HepG2 (cell line): ENCODE measurements around the gene NCOA4. TPM values are rescaled to one million over a fixed set of nuclear protein-coding genes. Genes with fewer than 3 reads are reported as not detected.
A peak's percentile ranks its signal among the peaks of the same experiment; 100 is the strongest.

Source experiments
- BRCA1 ChIP-seq: sonication (generic); formaldehyde crosslinking; IDR thresholded peaks from 2 replicates; pipeline ENCODE4 v1.4.0; 2020; ENCODE audit warnings: missing genetic modification reagents
- CREB1 ChIP-seq, 2 experiments: fragments of 450-650 bp in 1 of 2; IDR thresholded peaks; 2 replicates each; pipeline ENCODE4 v1.6.1; 2016 to 2017; ENCODE audit warnings: control low read depth in 1 of 2, mild to moderate bottlenecking in 1 of 2, missing compliant biosample characterization in 1 of 2, missing genetic modification characterization in 1 of 2
- E2F1 ChIP-seq: sonication (generic); formaldehyde crosslinking; IDR thresholded peaks from 2 replicates; pipeline ENCODE4 v1.5.0; 2020; ENCODE audit warnings: missing genetic modification reagents
- FOXK2 ChIP-seq: fragments of 450-650 bp; IDR thresholded peaks from 2 replicates; pipeline ENCODE4 v1.6.1; 2016
- KAT7 ChIP-seq: IDR thresholded peaks from 2 replicates; pipeline ENCODE4 v1.6.1; 2018; ENCODE audit warnings: borderline replicate concordance, missing compliant biosample characterization
- KLF16 ChIP-seq, 2 experiments: sonication (generic) in 1 of 2; formaldehyde crosslinking in 1 of 2; IDR thresholded peaks; 2 replicates each; pipeline versions ENCODE4 v1.6.1 to v1.8.0; 2016 to 2023; ENCODE audit warnings: missing genetic modification reagents in 2 of 2, missing compliant biosample characterization in 1 of 2
- MAF1 ChIP-seq: sonication (generic); formaldehyde crosslinking; IDR thresholded peaks from 2 replicates; pipeline ENCODE4 v1.5.0; 2020; ENCODE audit warnings: missing genetic modification reagents, borderline replicate concordance
- MAFG ChIP-seq: sonication (generic); formaldehyde crosslinking; IDR thresholded peaks from 2 replicates; pipeline ENCODE4 v1.5.1; 2020; ENCODE audit warnings: mild to moderate bottlenecking, missing genetic modification reagents
- MIXL1 ChIP-seq: IDR thresholded peaks from 2 replicates; pipeline ENCODE4 v1.6.1; 2016
- MYPOP ChIP-seq: sonication (generic); formaldehyde crosslinking; IDR thresholded peaks from 2 replicates; pipeline ENCODE4 v1.8.1; 2023; ENCODE audit warnings: mild to moderate bottlenecking, moderate library complexity, missing genetic modification reagents
- NR0B2 ChIP-seq: sonication (generic); formaldehyde crosslinking; IDR thresholded peaks from 2 replicates; pipeline ENCODE4 v1.4.0; 2020; ENCODE audit warnings: mild to moderate bottlenecking, missing genetic modification reagents
- PREB ChIP-seq: sonication (generic); formaldehyde crosslinking; IDR thresholded peaks from 2 replicates; pipeline ENCODE4 v1.4.0; 2020; ENCODE audit warnings: missing genetic modification reagents
- RARG ChIP-seq: sonication (generic); formaldehyde crosslinking; IDR thresholded peaks from 2 replicates; pipeline ENCODE4 v1.4.0; 2020; ENCODE audit warnings: low read depth, mild to moderate bottlenecking, missing genetic modification reagents
- SP1 ChIP-seq, 2 experiments: fragments of 450-650 bp in 1 of 2; sonication (generic) in 1 of 2; formaldehyde crosslinking in 1 of 2; IDR thresholded peaks; 2 replicates each; pipeline versions ENCODE4 v1.4.0 to v1.6.1; 2016 to 2020; ENCODE audit warnings: missing genetic modification reagents in 1 of 2
- TBP ChIP-seq: sonication (generic); formaldehyde crosslinking; IDR thresholded peaks from 2 replicates; pipeline ENCODE4 v1.5.0; 2020; ENCODE audit warnings: missing genetic modification reagents
- TBX2 ChIP-seq: sonication (generic); formaldehyde crosslinking; IDR thresholded peaks from 2 replicates; pipeline ENCODE4 v1.5.0; 2020; ENCODE audit warnings: missing genetic modification reagents, mild to moderate bottlenecking, borderline replicate concordance
- ZEB1 ChIP-seq: IDR thresholded peaks from 2 replicates; pipeline ENCODE4 v1.6.1; 2012; ENCODE audit warnings: mild to moderate bottlenecking, low read depth, inconsistent platforms; ENCODE audit not compliant: insufficient replicate concordance
- ZMYM2 ChIP-seq: sonication (generic); formaldehyde crosslinking; IDR thresholded peaks from 2 replicates; pipeline ENCODE4 v1.8.0; 2022; ENCODE audit warnings: mild to moderate bottlenecking, missing genetic modification reagents
- ZNF180 ChIP-seq: sonication (generic); formaldehyde crosslinking; IDR thresholded peaks from 2 replicates; pipeline ENCODE4 v1.4.0; 2020; ENCODE audit warnings: low read depth, missing genetic modification reagents, borderline replicate concordance
- ZNF276 ChIP-seq: sonication (generic); formaldehyde crosslinking; IDR thresholded peaks from 2 replicates; pipeline ENCODE4 v1.4.0; 2020; ENCODE audit warnings: mild to moderate bottlenecking, low read depth, missing genetic modification reagents
- ZNF569 ChIP-seq: sonication (generic); formaldehyde crosslinking; IDR thresholded peaks from 2 replicates; pipeline ENCODE4 v1.5.0; 2020; ENCODE audit warnings: mild to moderate bottlenecking, missing genetic modification reagents, moderate library complexity, borderline replicate concordance
- ZNF709 ChIP-seq: sonication (generic); formaldehyde crosslinking; IDR thresholded peaks from 2 replicates; pipeline ENCODE4 v1.5.0; 2020; ENCODE audit warnings: mild to moderate bottlenecking, missing genetic modification reagents
- ZNF788 ChIP-seq: sonication (generic); formaldehyde crosslinking; IDR thresholded peaks from 2 replicates; pipeline ENCODE4 v1.5.0; 2020; ENCODE audit warnings: mild to moderate bottlenecking, missing genetic modification reagents, borderline replicate concordance
- ZNF792 ChIP-seq: IDR thresholded peaks from 2 replicates; pipeline ENCODE4 v1.6.1; 2016
- polyA plus RNA-seq, 8 experiments: library from polyadenylated mRNA; depleted of rRNA in 3 of 8; stranded (reverse) in 7 of 8; unstranded in 1 of 8; fragments of >200 nt; fragmentation: Illumina TruSeq in 4 of 8; extraction: Trizol in 4 of 8; gene quantifications; 2 replicates each; pipeline versions ENCODE4 v1.2.1 to v1.2.3, GENCODE V29; 2011 to 2016; ENCODE audit warnings: low read depth in 4 of 8, missing spikeins in 1 of 8, mixed read lengths in 1 of 8; ENCODE audit not compliant: insufficient read depth in 1 of 8
- total RNA-seq, 5 experiments: library from RNA; depleted of rRNA; stranded (reverse); fragments of >200 nt; fragmentation: Illumina TruSeq; extraction: Trizol; gene quantifications; 2 replicates each; pipeline ENCODE4 v1.2.3, GENCODE V29; 2016; ENCODE audit warnings: low read depth in 1 of 5

Gene NCOA4
- total and polyA plus RNA-seq, 2 of the 13 experiments (the other 11 are each of a cell fraction or from before 2014, with no cell fraction given): 306 to 400 TPM

- TF ChIP-seq MAFG (CRISPR knock-in tag) (no peak), CREB1 (IDR thresholded peaks at IDR 0.05) (no peak), CREB1 (CRISPR knock-in tag; IDR thresholded peaks at IDR 0.05) (peak; percentile 48), KAT7 (CRISPR knock-in tag) (no peak), ZEB1 (peak; percentile 79), MYPOP (0 out of 2 replicates have a peak, but pooled peaks have one; percentile 24), SP1 (IDR thresholded peaks at IDR 0.05) (no peak), SP1 (CRISPR knock-in tag; IDR thresholded peaks at IDR 0.05) (no peak), TBX2 (CRISPR knock-in tag) (peak; percentile 90), ZNF569 (CRISPR knock-in tag) (no peak), KLF16 (CRISPR knock-in tag; IDR thresholded peaks at IDR 0.05) (peak in 1 of 2 experiments; percentile 56; a peak in 2 of 4 replicates), MIXL1 (CRISPR knock-in tag) (0 out of 2 replicates have a peak, but pooled peaks have one; percentile 5), ZNF276 (CRISPR knock-in tag) (no peak), ZMYM2 (peak; percentile 77), RARG (CRISPR knock-in tag) (no peak), PREB (CRISPR knock-in tag) (no peak), NR0B2 (no peak), ZNF788 (CRISPR knock-in tag) (peak; percentile 65; the same call in 1 of the 2 replicates), ZNF792 (CRISPR knock-in tag) (peak; percentile 18; the same call in 1 of the 2 replicates), FOXK2 (peak; percentile 34; the same call in 1 of the 2 replicates), BRCA1 (CRISPR knock-in tag) (no peak), E2F1 (CRISPR knock-in tag) (no peak), ZNF709 (CRISPR knock-in tag) (no peak), MAF1 (no peak), ZNF180 (CRISPR knock-in tag) (no peak), TBP (no peak)
Observed at GRCh38 chr10:46035923-46036849, 5.8 kb upstream of the NCOA4 start (continued).
